Subcutaneous abdominal adipose tissue (tissue), 5 donors: ENCODE data around the gene TAS1R1.

Experiments used
- H3K27ac ChIP-seq: one replicate; pipeline ENCODE4 v1.7.0; 2013; ENCODE audit warnings: low read depth, mild to moderate bottlenecking, inconsistent platforms, low read length, moderate library complexity
- H3K27me3 ChIP-seq, 5 donors: one replicate each; pipeline ENCODE4 v1.7.0; 2013; ENCODE audit warnings: low read length in 5 of 5, inconsistent platforms in 1 of 5; ENCODE audit not compliant: control insufficient read depth in 5 of 5, insufficient read depth in 4 of 5
- H3K36me3 ChIP-seq, 5 donors: one replicate each; pipeline ENCODE4 v1.7.0; 2013; ENCODE audit warnings: low read length in 5 of 5; ENCODE audit not compliant: control insufficient read depth in 5 of 5, insufficient read depth in 5 of 5
- H3K4me1 ChIP-seq, 5 donors: one replicate each; pipeline ENCODE4 v1.7.0; 2013; ENCODE audit warnings: low read length in 5 of 5, mild to moderate bottlenecking in 3 of 5, moderate library complexity in 1 of 5; ENCODE audit not compliant: control insufficient read depth in 5 of 5, insufficient read depth in 5 of 5
- H3K4me3 ChIP-seq, 5 donors: one replicate each; pipeline ENCODE4 v1.7.0; 2013; ENCODE audit warnings: low read length in 5 of 5, low read depth in 1 of 5
- H3K9ac ChIP-seq, 5 donors: one replicate each; pipeline ENCODE4 v1.7.0; 2013; ENCODE audit warnings: low read length in 5 of 5, mild to moderate bottlenecking in 4 of 5, moderate library complexity in 3 of 5
- H3K9me3 ChIP-seq, 5 donors: one replicate each; pipeline ENCODE4 v1.7.0; 2013; ENCODE audit warnings: low read length in 5 of 5; ENCODE audit not compliant: control insufficient read depth in 5 of 5
- donor health status: healthy.
- donor health status: healthy.
- donor health status: healthy.
- donor health status: healthy.
- donor health status: healthy.

Gene TAS1R1

GRCh38 chr1:6627841-6628545, 72.9 kb downstream of the TAS1R1 start:
- Histone ChIP-seq H3K27ac (no peak overlapping the region), H3K36me3 (peaks cover 0 to 50% (median 40%) of the 10 kb centered on the region in 5 donors), H3K9ac (peak overlapping the region in 2 of 5 donors; percentile 30 to 41), H3K9me3 (no peaks in the 10 kb centered on the region), H3K4me1 (peaks cover 7 to 39% (median 33%) of the 10 kb centered on the region in 5 donors), H3K4me3 (no peak overlapping the region), H3K27me3 (no peaks in the 10 kb centered on the region)

GRCh38 chr1:6628971-6629479, 73.9 kb downstream of the TAS1R1 start:
- Histone ChIP-seq H3K27ac (no peak overlapping the region), H3K4me1 (peaks cover 5 to 30% (median 24%) of the 10 kb centered on the region in 5 donors), H3K27me3 (no peaks in the 10 kb centered on the region), H3K9ac (peak overlapping the region in 1 of 5 donors; percentile 41), H3K36me3 (peaks cover 0 to 59% (median 50%) of the 10 kb centered on the region in 5 donors), H3K9me3 (no peaks in the 10 kb centered on the region), H3K4me3 (no peak overlapping the region)
